DOHH2 (cell line): ENCODE data around the gene CTSH.
"Not testable (repeated sequence)": the region's sequence is repeated elsewhere in the genome, so short reads cannot be mapped to it uniquely, and the experiment has no call there.

ENCODE experiments used
- H3F3A ChIP-seq: fragments of 200-600 bp; sonication (generic), shearing (Covaris generic); 2 replicates; pipeline ENCODE4 v1.6.0; 2016; ENCODE audit warnings: antibody characterized with exemption, mild to moderate bottlenecking; ENCODE audit not compliant: control insufficient read depth, insufficient read depth
- H3K27ac ChIP-seq: fragments of 200-600 bp; sonication (generic); 2 replicates; pipeline ENCODE4 v1.5.1; 2014; ENCODE audit warnings: low read depth, mild to moderate bottlenecking, low read length, moderate library complexity
- H3K27me3 ChIP-seq: fragments of 200-600 bp; sonication (generic); 2 replicates; pipeline ENCODE4 v1.6.1; 2014; ENCODE audit warnings: mild to moderate bottlenecking, low read length, mixed read lengths; ENCODE audit not compliant: control insufficient read depth
- H3K36me3 ChIP-seq: fragments of 200-600 bp; sonication (generic); 2 replicates; pipeline ENCODE4 v1.6.1; 2014; ENCODE audit warnings: mild to moderate bottlenecking, low read length, moderate library complexity, mixed read lengths; ENCODE audit not compliant: control insufficient read depth
- H3K4me1 ChIP-seq: fragments of 200-600 bp; sonication (generic); 2 replicates; pipeline ENCODE4 v1.6.1; 2014; ENCODE audit warnings: mild to moderate bottlenecking, low read length, mixed read lengths; ENCODE audit not compliant: control insufficient read depth
- H3K4me2 ChIP-seq: fragments of 200-600 bp; sonication (generic); 2 replicates; pipeline ENCODE4 v1.6.0; 2014; ENCODE audit warnings: mild to moderate bottlenecking, low read length, moderate library complexity
- H3K4me3 ChIP-seq: fragments of 200-600 bp; sonication (generic); 2 replicates; pipeline ENCODE4 v1.5.1; 2014; ENCODE audit warnings: mild to moderate bottlenecking, low read length, mixed read lengths
- H3K79me2 ChIP-seq: fragments of 200-600 bp; sonication (generic); 2 replicates; pipeline ENCODE4 v1.6.1; 2014; ENCODE audit warnings: mild to moderate bottlenecking, low read length, mixed read lengths; ENCODE audit not compliant: control insufficient read depth
- H3K9me2 ChIP-seq: fragments of 200-600 bp; sonication (generic); replicated peaks from 2 replicates; pipeline ENCODE4 v1.6.1; 2014; ENCODE audit warnings: mild to moderate bottlenecking, low read length, mixed read lengths; ENCODE audit not compliant: control insufficient read depth
- H3K9me3 ChIP-seq: fragments of 200-600 bp; sonication (generic); 2 replicates; pipeline ENCODE4 v1.6.1; 2014; ENCODE audit warnings: antibody characterized with exemption, low read length, mixed read lengths; ENCODE audit not compliant: control insufficient read depth, insufficient read depth
- H4K20me1 ChIP-seq: fragments of 200-600 bp; sonication (generic); 2 replicates; pipeline ENCODE4 v1.6.0; 2014; ENCODE audit warnings: low read depth, mild to moderate bottlenecking, antibody characterized with exemption, low read length, moderate library complexity; ENCODE audit not compliant: control insufficient read depth, insufficient read depth
- CTCF ChIP-seq: fragments of 200-600 bp; sonication (generic); IDR thresholded peaks from one replicate; pipeline ENCODE4 v1.5.1; 2014; ENCODE audit warnings: antibody characterized with exemption, mild to moderate bottlenecking, low read depth, low read length; ENCODE audit not compliant: poor library complexity, severe bottlenecking
- EZH2phosphoT487 ChIP-seq: fragments of 200-600 bp; sonication (generic); IDR thresholded peaks from 2 replicates; pipeline ENCODE4 v1.6.1; 2017; ENCODE audit warnings: borderline replicate concordance, mild to moderate bottlenecking, antibody characterized with exemption, low read length, moderate library complexity, mixed read lengths

The CTSH gene

GRCh38 chr15:78879517-78880241 lies 65.2 kb downstream of the CTSH start:
- Histone ChIP-seq H3K27ac (no peak overlapping the region), H3K36me3 (peaks cover 86% of the 10 kb centered on the region), H3K4me3 (no peak overlapping the region), H3K9me3 (no peaks in the 10 kb centered on the region), H3K79me2 (peaks cover 100% of the 10 kb centered on the region), H3K27me3 (no peaks in the 10 kb centered on the region), H3K4me2 (no peak overlapping the region), H3F3A (peaks cover 6% of the 10 kb centered on the region; the same call in 1 of the 2 replicates), H3K9me2 (no peaks in the 10 kb centered on the region), H3K4me1 (peaks cover 50% of the 10 kb centered on the region), H4K20me1 (peaks cover 56% of the 10 kb centered on the region)
- TF ChIP-seq EZH2phosphoT487, result no peak
- no peak for TF ChIP-seq CTCF

GRCh38 chr15:78878356-78878755 lies 66.5 kb downstream of the CTSH start:
- H3K9me2 ChIP-seq, result no peaks in the 10 kb centered on the region
- H3K9me3 ChIP-seq, result no peaks in the 10 kb centered on the region
- peak overlapping the region; percentile 98 for H3K4me2 ChIP-seq
- peaks cover 11% of the 10 kb centered on the region for H3F3A ChIP-seq
- peak overlapping the region; percentile 80 for H3K4me3 ChIP-seq
- H3K27ac ChIP-seq, result no peak overlapping the region
- H3K4me1 ChIP-seq, result peaks cover 51% of the 10 kb centered on the region
- TF ChIP-seq CTCF (no peak), EZH2phosphoT487 (no peak)
- peaks cover 78% of the 10 kb centered on the region for H3K36me3 ChIP-seq
- H4K20me1 ChIP-seq, result peaks cover 62% of the 10 kb centered on the region
- no peaks in the 10 kb centered on the region for H3K27me3 ChIP-seq
- peaks cover 100% of the 10 kb centered on the region for H3K79me2 ChIP-seq

DNA sequence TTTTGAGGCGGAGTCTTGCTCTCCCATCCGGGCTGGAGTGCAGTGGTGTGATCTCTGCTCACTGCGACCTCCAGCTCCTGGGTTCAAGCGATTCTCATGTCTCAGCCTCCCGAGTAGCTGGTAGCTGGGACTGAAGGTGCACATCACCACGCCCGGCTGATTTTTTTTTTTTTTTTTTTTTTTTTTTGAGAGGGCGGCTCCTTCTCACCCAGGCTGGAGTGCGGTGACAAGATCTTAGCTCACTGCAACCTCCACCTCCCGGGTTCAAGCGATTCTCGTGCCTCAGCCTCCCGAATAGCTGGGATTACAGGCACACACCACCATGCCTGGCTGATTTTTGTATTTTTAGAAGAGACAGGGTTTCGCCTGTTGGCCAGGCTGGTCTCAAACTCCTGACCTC lies 67.9 kb downstream of the CTSH start:
- H3K27me3 ChIP-seq, H3K9me3 ChIP-seq, H3K27ac ChIP-seq, H3K9me2 ChIP-seq: not testable (repeated sequence)
- Histone ChIP-seq H4K20me1 (peaks cover 62% of the 10 kb centered on the region), H3K4me2 (peak overlapping the region; percentile 98), H3F3A (peaks cover 11% of the 10 kb centered on the region), H3K36me3 (peaks cover 69% of the 10 kb centered on the region), H3K4me3 (peak overlapping the region; percentile 80), H3K4me1 (peaks cover 57% of the 10 kb centered on the region), H3K79me2 (peaks cover 94% of the 10 kb centered on the region)

- peak overlapping the region; percentile 80 for H3K4me3 ChIP-seq
- H3K27me3 ChIP-seq, result no peaks in the 10 kb centered on the region
- no peak for TF ChIP-seq EZH2phosphoT487
- no peak for TF ChIP-seq CTCF
- H3K9me2 ChIP-seq, result no peaks in the 10 kb centered on the region
- H3F3A ChIP-seq, result peaks cover 10% of the 10 kb centered on the region
- H3K4me1 ChIP-seq, result peaks cover 57% of the 10 kb centered on the region
- H3K36me3 ChIP-seq, result peaks cover 53% of the 10 kb centered on the region
- no peaks in the 10 kb centered on the region for H3K9me3 ChIP-seq
- H4K20me1 ChIP-seq, result peaks cover 53% of the 10 kb centered on the region
- H3K27ac ChIP-seq, result peak overlapping the region; percentile 88; the same call in 1 of the 2 replicates
- peak overlapping the region; percentile 98 for H3K4me2 ChIP-seq
- peaks cover 78% of the 10 kb centered on the region for H3K79me2 ChIP-seq
Measured at GRCh38 chr15:78875107-78875914, 69.5 kb downstream of the CTSH start.
